NB4 (cell line): ENCODE measurements around the gene CTBP2.

Experiments
- MYC ChIP-seq: IDR thresholded peaks from 2 replicates; pipeline ENCODE4 v1.6.1; 2011; ENCODE audit warnings: low read depth, low read length
- POLR2A ChIP-seq: IDR thresholded peaks from 2 replicates; pipeline ENCODE4 v1.6.1; 2011; ENCODE audit warnings: mild to moderate bottlenecking; ENCODE audit not compliant: insufficient read length; ENCODE audit errors: extremely low read depth
- TF ChIP-seq, protein P1 (sequence below): IDR thresholded peaks from one replicate; pipeline ENCODE4 v1.5.1; 2012; ENCODE audit warnings: low read depth, low read length
- TF ChIP-seq, protein P2 (sequence below): IDR thresholded peaks from 2 replicates; pipeline ENCODE4 v1.6.1; 2011; ENCODE audit warnings: low read depth, low read length

DNA sequence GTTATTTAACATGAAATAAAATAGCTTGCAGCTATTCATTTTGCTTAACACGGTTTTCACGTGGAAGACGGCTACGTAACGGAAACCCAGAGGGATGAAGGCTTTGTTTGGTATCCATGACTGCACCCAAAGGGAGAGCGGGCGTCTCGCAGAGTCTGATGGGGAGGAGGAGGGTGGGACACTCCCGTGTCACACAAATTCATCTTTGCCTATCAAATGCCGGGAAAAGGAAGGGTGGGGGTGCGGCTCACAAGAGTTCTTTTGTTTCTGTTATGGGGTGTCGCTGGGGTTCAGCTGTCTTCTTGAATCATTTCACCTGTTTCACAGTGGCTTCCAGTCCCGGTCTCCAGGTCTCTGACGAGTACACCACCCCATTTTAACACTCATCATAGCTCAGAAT is 110.0 kb downstream of the CTBP2 start:
- TF ChIP-seq, protein P1, sequence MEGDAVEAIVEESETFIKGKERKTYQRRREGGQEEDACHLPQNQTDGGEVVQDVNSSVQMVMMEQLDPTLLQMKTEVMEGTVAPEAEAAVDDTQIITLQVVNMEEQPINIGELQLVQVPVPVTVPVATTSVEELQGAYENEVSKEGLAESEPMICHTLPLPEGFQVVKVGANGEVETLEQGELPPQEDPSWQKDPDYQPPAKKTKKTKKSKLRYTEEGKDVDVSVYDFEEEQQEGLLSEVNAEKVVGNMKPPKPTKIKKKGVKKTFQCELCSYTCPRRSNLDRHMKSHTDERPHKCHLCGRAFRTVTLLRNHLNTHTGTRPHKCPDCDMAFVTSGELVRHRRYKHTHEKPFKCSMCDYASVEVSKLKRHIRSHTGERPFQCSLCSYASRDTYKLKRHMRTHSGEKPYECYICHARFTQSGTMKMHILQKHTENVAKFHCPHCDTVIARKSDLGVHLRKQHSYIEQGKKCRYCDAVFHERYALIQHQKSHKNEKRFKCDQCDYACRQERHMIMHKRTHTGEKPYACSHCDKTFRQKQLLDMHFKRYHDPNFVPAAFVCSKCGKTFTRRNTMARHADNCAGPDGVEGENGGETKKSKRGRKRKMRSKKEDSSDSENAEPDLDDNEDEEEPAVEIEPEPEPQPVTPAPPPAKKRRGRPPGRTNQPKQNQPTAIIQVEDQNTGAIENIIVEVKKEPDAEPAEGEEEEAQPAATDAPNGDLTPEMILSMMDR = no peak
- TF ChIP-seq POLR2A (no peak), MYC (no peak)
- TF ChIP-seq, protein P2, sequence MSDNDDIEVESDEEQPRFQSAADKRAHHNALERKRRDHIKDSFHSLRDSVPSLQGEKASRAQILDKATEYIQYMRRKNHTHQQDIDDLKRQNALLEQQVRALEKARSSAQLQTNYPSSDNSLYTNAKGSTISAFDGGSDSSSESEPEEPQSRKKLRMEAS = no peak
